GM18951 (cell line): Measurements from ENCODE around the gene ATP1B1.

Experiments
- POLR2A ChIP-seq: IDR thresholded peaks from 4 replicates; pipeline ENCODE4 v1.6.1; 2011; ENCODE audit warnings: mild to moderate bottlenecking; ENCODE audit not compliant: insufficient read length, insufficient read depth; ENCODE audit errors: extremely low read depth
- in situ Hi-C: fragments of 300-500 bp; cut with MboI; formaldehyde crosslinking; loops from one replicate; pipeline ENCODE4 v1.12.0; 2022; ENCODE audit warnings: low sequenced_read_pairs, mixed read lengths, inconsistent platforms; ENCODE audit not compliant: unreplicated experiment

Gene ATP1B1

GRCh38 chr1:169086603-169087455 is 19.7 kb upstream of the ATP1B1 start:
- in situ Hi-C loops: no loop called here
- TF ChIP-seq POLR2A: no peak

- in situ Hi-C loops: no loop called here
- TF ChIP-seq POLR2A: no peak
Measured at GRCh38 chr1:169087876-169088275, 18.6 kb upstream of the ATP1B1 start.

- in situ Hi-C loops: no loop called here
- no peak for TF ChIP-seq POLR2A
Measured at GRCh38 chr1:169089776-169090175, 16.7 kb upstream of the ATP1B1 start.

- in situ Hi-C loops: no loop called here
- TF ChIP-seq POLR2A: no peak
Measured at GRCh38 chr1:169090308-169090899, 16.1 kb upstream of the ATP1B1 start.

GRCh38 chr1:169090900-169091311 is 15.6 kb upstream of the ATP1B1 start:
- in situ Hi-C loops: no loop called here
- no peak for TF ChIP-seq POLR2A

GRCh38 chr1:169091480-169091941 is 15.0 kb upstream of the ATP1B1 start:
- TF ChIP-seq POLR2A: no peak
- in situ Hi-C loops: no loop called here

- in situ Hi-C loops: no loop called here
- TF ChIP-seq POLR2A: no peak
Measured at GRCh38 chr1:169092399-169092798, 14.1 kb upstream of the ATP1B1 start.

GRCh38 chr1:169094897-169095569 is 11.5 kb upstream of the ATP1B1 start:
- no peak for TF ChIP-seq POLR2A
- in situ Hi-C loops: no loop called here

GRCh38 chr1:169098380-169098779 is 8.1 kb upstream of the ATP1B1 start:
- no peak for TF ChIP-seq POLR2A
- in situ Hi-C loops: no loop called here

- in situ Hi-C loops: no loop called here
- TF ChIP-seq POLR2A: no peak
Measured at GRCh38 chr1:169099561-169099960, 6.9 kb upstream of the ATP1B1 start.

- TF ChIP-seq POLR2A: no peak
- in situ Hi-C loops: loop anchor here (25.0 kb wide), 1 partner anchor 463 kb away; no protein-coding TSS in a partner anchor
Measured at GRCh38 chr1:169100208-169100607, 6.3 kb upstream of the ATP1B1 start.

- no peak for TF ChIP-seq POLR2A
- in situ Hi-C loops: loop anchor here (25.0 kb wide), 1 partner anchor 463 kb away; no protein-coding TSS in a partner anchor
Measured at GRCh38 chr1:169100651-169101088, 5.8 kb upstream of the ATP1B1 start.

- TF ChIP-seq POLR2A: no peak
- in situ Hi-C loops: loop anchor here (25.0 kb wide), 1 partner anchor 465 kb away; no protein-coding TSS in a partner anchor
Measured at GRCh38 chr1:169102567-169102966, 3.9 kb upstream of the ATP1B1 start.
